ENCODE results near the gene MUSTN1. TPM values are rescaled to one million over a fixed set of nuclear protein-coding genes. Genes with fewer than 3 reads are reported as not detected.

MUSTN1 gene
- not detected in 2 replicates for total RNA-seq

DNA sequence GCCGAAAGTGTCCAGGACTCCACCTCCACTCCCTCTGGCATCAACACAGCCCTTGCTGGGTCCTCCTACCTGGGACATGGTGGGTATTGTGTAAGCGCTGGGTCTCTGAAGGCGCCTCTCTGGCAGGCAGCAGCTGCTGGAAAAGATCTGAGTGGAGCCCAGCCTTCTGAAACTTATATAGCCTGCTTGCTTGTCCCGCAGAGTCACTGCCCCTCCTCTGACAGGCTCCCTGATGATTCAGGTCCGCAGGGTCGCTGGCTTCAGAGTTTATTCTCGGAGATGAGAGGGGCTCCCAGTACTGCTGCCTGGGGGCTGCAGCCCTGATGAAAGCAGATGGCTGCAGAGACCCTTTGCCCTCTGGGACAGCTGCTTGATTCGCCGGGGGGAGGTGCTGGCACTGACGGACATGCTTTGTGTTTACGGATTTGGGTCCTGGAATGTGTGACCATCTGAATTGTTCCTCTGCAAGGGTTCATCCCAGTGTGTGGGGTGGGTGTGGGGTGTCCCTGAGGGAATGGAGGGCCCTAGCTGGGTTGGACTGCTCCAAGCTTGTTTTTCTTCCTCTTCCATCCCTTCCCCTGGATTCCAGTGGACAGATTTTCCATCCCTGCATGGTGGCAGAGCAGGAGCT is at the start of gene MUSTN1:
Gene MUSTN1 (minus strand): TSS at position 149 of the 631 bp plus-strand sequence. CDS start 71 bp downstream, at position 78.

DNA sequence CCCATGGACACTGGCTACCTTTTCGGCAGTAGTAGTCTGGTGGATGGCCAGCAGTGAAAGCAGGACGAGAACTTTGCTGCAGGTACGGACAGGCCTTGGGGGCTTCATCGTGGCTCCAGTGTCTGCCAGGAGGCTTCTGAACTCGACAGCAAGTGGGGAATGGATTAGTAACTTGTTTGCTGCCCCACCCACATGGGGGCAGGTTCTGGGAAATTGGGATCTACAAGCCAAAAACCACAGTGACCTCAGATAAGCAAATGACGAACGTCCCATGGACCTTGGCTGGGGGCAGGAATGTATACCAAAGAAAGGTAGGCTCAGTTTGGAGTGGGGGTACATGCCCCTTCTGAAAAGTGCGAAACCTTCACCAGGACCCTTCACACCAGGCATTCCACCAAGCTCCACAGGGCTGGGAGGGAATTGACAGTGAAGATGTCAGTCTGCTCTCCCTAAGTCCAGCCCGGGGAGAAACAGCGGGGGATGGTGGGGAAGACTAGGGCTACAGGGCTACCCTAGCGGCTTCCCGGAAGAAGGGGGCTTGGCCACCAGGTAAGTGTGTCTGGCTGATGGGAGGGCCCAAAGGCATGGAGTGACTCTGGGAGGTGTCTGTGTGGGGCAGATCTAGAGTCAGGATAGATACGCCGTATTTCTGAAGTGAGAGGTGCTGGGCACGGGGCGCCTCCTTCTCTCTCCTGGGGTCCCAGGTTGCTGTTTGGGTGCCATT is 4.1 kb downstream of the MUSTN1 start, which contains the start of gene ITIH4:
Gene ITIH4 (minus strand): TSS at position 138 of the 724 bp plus-strand sequence. CDS start 30 bp downstream, at position 108.

GRCh38 chr3:52794612-52795099 is 40.2 kb downstream of the MUSTN1 start, which contains the start of gene ITIH3:
Gene ITIH3 (plus strand): TSS chr3:52794796. CDS start chr3:52794804, 8 bp downstream.

Other genes with a start within 250 kb of the MUSTN1 start
- 42.2 and 48.6 TPM in 2 replicates for gene PBRM1, start 149.1 kb downstream of the MUSTN1 start, total RNA-seq
- 73.6 and 87.3 TPM in 2 replicates for gene GNL3, start 149.0 kb downstream of the MUSTN1 start, total RNA-seq
- gene GLT8D1, start 129.2 kb downstream of the MUSTN1 start, total RNA-seq: 79.7 and 87.9 TPM in 2 replicates
- gene SPCS1, start 128.9 kb downstream of the MUSTN1 start, total RNA-seq: 190 and 202 TPM in 2 replicates
- 13.8 and 14.9 TPM in 2 replicates for gene NEK4, start 64.1 kb downstream of the MUSTN1 start, total RNA-seq
- gene ITIH1, start 57.4 kb downstream of the MUSTN1 start, total RNA-seq: not detected in 2 replicates
- gene ITIH3, start 40.2 kb downstream of the MUSTN1 start, total RNA-seq: not detected in 2 replicates
- gene ITIH4, start 4.3 kb downstream of the MUSTN1 start, total RNA-seq: 0.45 and 0.67 TPM in 2 replicates
- 11.3 and 13.8 TPM in 2 replicates for gene STIMATE, start 62.5 kb upstream of the MUSTN1 start, total RNA-seq
- 2.4 and 9.8 TPM in 2 replicates for gene SFMBT1, start 211.1 kb upstream of the MUSTN1 start, total RNA-seq